Heart left ventricle (tissue), 13 donors: Measurements from ENCODE around the gene PRELID3B.
A peak's percentile ranks its signal among the peaks of the same experiment; 100 is the strongest.

ENCODE experiments used
- CTCF ChIP-seq, 12 donors: fragments of 200-600 bp; sonication (generic) in 4 of 12; IDR thresholded peaks; one replicate each; pipeline versions ENCODE4 v1.5.0 to v1.8.0; 2018 to 2022; ENCODE audit warnings: antibody characterized with exemption in 12 of 12, mild to moderate bottlenecking in 5 of 12
- POLR2A ChIP-seq, 2 donors: fragments of 450-650 bp; IDR thresholded peaks; one replicate each; pipeline ENCODE4 v1.6.1; 2017; ENCODE audit warnings: antibody characterized with exemption in 2 of 2, mild to moderate bottlenecking in 2 of 2, moderate library complexity in 2 of 2
- donor health status: ischemic (EF 13 %, LVEDD 7.1; RV severe dilation, severe dysfunction).
- donor health status: DM: no; HTN: yes; CAD: no.
- donor health status: DM: no; HTN: no; CAD: no.
- donor health status: ischemic (EF 25% LVEDD 6.9; RV normal size, moderate dysfunction).
- donor health status: ischemic (EF 25% LVEDD 5.7; RV mildly dilated, moderate dysfunction).
- donor health status: ischemic (EF 35%, LVEDD 5.7; RV mildly dilated, moderate dysfunction).
- donor health status: nonischemic (EF 11% LVEDD 7.7; RV severe dilation, severe dysfunction).
- donor health status: DM: yes; HTN: yes; CAD: no.
- donor health status: PGD.
- donor health status: ischemic (EF 29% LVEDD 5.4; RV normal size, mild dysfunction).
- donor health status: nonischemic (EF 23%, LVEDD 6.1; RV moderate dilation, normal function).

GRCh38 chr20:59055302-59055701, 12.7 kb upstream of the PRELID3B start:
- TF ChIP-seq CTCF (IDR thresholded peaks at IDR 0.05) = peak in 9 of 12 donors; percentile 30 to 63 (median 37)
- TF ChIP-seq POLR2A (IDR thresholded peaks at IDR 0.05) = no peak
